Measurements from ENCODE around the gene OMD.
"Not testable (repeated sequence)": the region's sequence is repeated elsewhere in the genome, so short reads cannot be mapped to it uniquely, and the experiment has no call there.

The OMD gene

GRCh38 chr9:92414566-92414965 is 9.7 kb downstream of the OMD start:
- no peak for DNase-seq (ENCODE audit: low read depth in 1 of 2, low spot score in 1 of 2)

GRCh38 chr9:92411157-92411556 is 13.1 kb downstream of the OMD start:
- DNase-seq (ENCODE audit: low read depth in 1 of 2, low spot score in 1 of 2) = not testable (repeated sequence)

GRCh38 chr9:92408747-92409478 is 15.4 kb downstream of the OMD start:
- no peak for DNase-seq (ENCODE audit: low read depth in 1 of 2, low spot score in 1 of 2)

- DNase-seq (ENCODE audit: low read depth in 1 of 2, low spot score in 1 of 2) = no peak
Observed at GRCh38 chr9:92407818-92408217, 16.5 kb downstream of the OMD start.

- DNase-seq (ENCODE audit: low read depth in 1 of 2, low spot score in 1 of 2) = no peak
Observed at GRCh38 chr9:92406477-92406876, 17.8 kb downstream of the OMD start.

- DNase-seq (ENCODE audit: low read depth in 1 of 2, low spot score in 1 of 2) = no peak
Observed at GRCh38 chr9:92405818-92406217, 18.5 kb downstream of the OMD start.

- no peak for DNase-seq (ENCODE audit: low read depth in 1 of 2, low spot score in 1 of 2)
Observed at GRCh38 chr9:92404042-92404836, 20.0 kb downstream of the OMD start, which contains the start of gene OGN. Gene OGN, minus strand, starts transcription at chr9:92404578. Its CDS starts 1,171 bp downstream, at chr9:92403407.

- no peak for DNase-seq (ENCODE audit: low read depth in 1 of 2, low spot score in 1 of 2)
Observed at GRCh38 chr9:92402826-92403745, 21.2 kb downstream of the OMD start.

GRCh38 chr9:92402360-92402759 is 21.9 kb downstream of the OMD start:
- no peak for DNase-seq (ENCODE audit: low read depth in 1 of 2, low spot score in 1 of 2)

GRCh38 chr9:92397853-92398252 is 26.4 kb downstream of the OMD start:
- DNase-seq (ENCODE audit: low read depth in 1 of 2, low spot score in 1 of 2) = no peak

- no peak for DNase-seq (ENCODE audit: low read depth in 1 of 2, low spot score in 1 of 2)
Observed at GRCh38 chr9:92395617-92396016, 28.7 kb downstream of the OMD start.

- DNase-seq (ENCODE audit: low read depth in 1 of 2, low spot score in 1 of 2) = no peak
Observed at GRCh38 chr9:92393686-92394085, 30.6 kb downstream of the OMD start.

GRCh38 chr9:92392690-92393089 is 31.6 kb downstream of the OMD start:
- DNase-seq (ENCODE audit: low read depth in 1 of 2, low spot score in 1 of 2) = no peak

- DNase-seq (ENCODE audit: low read depth in 1 of 2, low spot score in 1 of 2) = no peak
Observed at GRCh38 chr9:92385953-92386352, 38.3 kb downstream of the OMD start.

GRCh38 chr9:92385477-92385876 is 38.8 kb downstream of the OMD start:
- DNase-seq (ENCODE audit: low read depth in 1 of 2, low spot score in 1 of 2) = no peak

GRCh38 chr9:92385001-92385400 is 39.3 kb downstream of the OMD start:
- no peak for DNase-seq (ENCODE audit: low read depth in 1 of 2, low spot score in 1 of 2)

GRCh38 chr9:92384375-92384774 is 39.9 kb downstream of the OMD start:
- DNase-seq (ENCODE audit: low read depth in 1 of 2, low spot score in 1 of 2) = no peak

- DNase-seq (ENCODE audit: low read depth in 1 of 2, low spot score in 1 of 2) = no peak
Observed at GRCh38 chr9:92381775-92382174, 42.5 kb downstream of the OMD start.

- DNase-seq (ENCODE audit: low read depth in 1 of 2, low spot score in 1 of 2) = no peak
Observed at GRCh38 chr9:92380603-92381002, 43.7 kb downstream of the OMD start.

- no peak for DNase-seq (ENCODE audit: low read depth in 1 of 2, low spot score in 1 of 2)
Observed at GRCh38 chr9:92378865-92379560, 45.3 kb downstream of the OMD start.

GRCh38 chr9:92377876-92378275 is 46.4 kb downstream of the OMD start:
- DNase-seq (ENCODE audit: low read depth in 1 of 2, low spot score in 1 of 2) = no peak
